Epidermal melanocyte (primary cell): ENCODE results near the gene HSBP1L1.
A peak's percentile ranks its signal among the peaks of the same experiment; 100 is the strongest.
"Not testable (repeated sequence)": the region's sequence is repeated elsewhere in the genome, so short reads cannot be mapped to it uniquely, and the experiment has no call there.

ENCODE experiments used
- DNase-seq: peaks from one replicate; pipeline ENCODE4 v3.0.0; 2011; ENCODE audit warnings: low spot score; ENCODE audit not compliant: insufficient read length

The HSBP1L1 gene

DNA sequence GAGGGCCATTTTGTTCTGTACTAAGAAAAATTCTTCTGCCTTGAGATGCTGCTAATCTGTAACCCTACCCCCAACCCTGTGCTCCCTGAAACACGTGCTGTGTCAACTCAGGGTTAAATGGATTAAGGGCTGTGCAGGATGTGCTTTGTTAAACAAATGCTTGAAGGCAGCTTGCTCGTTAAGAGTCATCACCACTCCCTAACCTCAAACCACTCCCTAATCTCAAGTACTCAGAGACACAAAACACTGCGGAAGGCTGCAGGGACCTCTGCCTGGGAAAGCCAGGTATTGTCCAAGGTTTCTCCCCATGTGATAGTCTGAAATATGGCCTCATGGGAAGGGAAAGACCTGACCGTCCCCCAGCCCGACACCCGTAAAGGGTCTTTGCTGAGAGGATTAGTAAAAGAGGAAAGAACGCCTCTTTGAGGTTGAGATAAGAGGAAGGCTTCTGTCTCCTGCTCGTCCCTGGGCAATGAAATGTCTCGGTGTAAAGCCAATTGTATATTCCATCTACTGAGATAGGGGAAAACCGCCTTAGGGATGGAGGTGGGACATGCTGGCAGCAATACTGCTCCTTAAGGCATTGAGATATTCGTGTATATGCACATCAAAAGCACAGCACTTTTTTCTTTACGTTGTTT is 4.2 kb upstream of the HSBP1L1 start:
- DNase-seq, result not testable (repeated sequence)

GRCh38 chr18:79960921-79961526 is 3.4 kb upstream of the HSBP1L1 start:
- no peak for DNase-seq

DNA sequence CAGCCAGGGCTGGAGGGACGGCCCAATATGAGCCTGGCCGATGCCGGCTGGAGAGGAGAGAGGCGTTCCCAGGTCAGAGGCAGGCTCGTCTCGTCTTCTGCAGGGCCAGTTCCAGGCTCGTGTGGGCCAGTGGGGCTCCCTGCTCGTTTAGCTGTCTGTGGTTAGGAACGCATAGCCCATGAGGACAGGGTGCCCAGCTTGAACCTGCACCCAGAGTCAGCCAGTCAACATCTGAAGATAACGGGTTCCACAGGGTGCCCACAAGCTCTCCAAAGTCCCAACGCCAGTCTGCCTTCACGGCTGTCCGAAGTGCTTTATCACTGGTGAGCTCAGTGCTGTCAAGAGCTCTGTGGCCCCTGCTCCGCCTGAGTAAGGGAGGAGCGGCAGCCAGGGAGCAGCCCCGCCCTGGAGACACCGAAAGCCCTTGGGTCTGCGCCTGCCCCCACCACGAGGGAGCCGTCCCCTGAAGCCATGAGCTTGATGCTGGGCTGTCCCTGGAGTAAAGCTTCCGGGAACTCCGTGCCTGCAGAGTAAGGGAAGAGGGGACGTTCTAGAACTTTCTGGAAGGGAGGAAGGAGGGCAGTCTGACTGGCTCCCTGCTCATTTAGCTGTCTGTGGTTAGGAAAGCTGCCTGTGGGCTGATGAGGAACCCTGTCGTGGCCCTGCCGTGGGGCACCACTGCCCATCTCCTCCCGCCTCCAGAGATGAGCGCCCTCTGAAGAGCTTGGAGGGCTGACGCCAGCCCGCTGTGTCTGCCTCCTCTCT is 2.7 kb upstream of the HSBP1L1 start:
- DNase-seq, result no peak

- DNase-seq, result no peak
These were observed 2.1 kb upstream of the HSBP1L1 start for GRCh38 chr18:79962311-79962710.

- DNase-seq, result no peak
These were observed 1.4 kb upstream of the HSBP1L1 start for GRCh38 chr18:79962835-79963657.

GRCh38 chr18:79963658-79964329 is 649 bp upstream of the HSBP1L1 start:
- DNase-seq, result no peak

- peak; percentile 42 for DNase-seq
These were observed 868 bp downstream of the HSBP1L1 start for GRCh38 chr18:79965119-79965902.

DNA sequence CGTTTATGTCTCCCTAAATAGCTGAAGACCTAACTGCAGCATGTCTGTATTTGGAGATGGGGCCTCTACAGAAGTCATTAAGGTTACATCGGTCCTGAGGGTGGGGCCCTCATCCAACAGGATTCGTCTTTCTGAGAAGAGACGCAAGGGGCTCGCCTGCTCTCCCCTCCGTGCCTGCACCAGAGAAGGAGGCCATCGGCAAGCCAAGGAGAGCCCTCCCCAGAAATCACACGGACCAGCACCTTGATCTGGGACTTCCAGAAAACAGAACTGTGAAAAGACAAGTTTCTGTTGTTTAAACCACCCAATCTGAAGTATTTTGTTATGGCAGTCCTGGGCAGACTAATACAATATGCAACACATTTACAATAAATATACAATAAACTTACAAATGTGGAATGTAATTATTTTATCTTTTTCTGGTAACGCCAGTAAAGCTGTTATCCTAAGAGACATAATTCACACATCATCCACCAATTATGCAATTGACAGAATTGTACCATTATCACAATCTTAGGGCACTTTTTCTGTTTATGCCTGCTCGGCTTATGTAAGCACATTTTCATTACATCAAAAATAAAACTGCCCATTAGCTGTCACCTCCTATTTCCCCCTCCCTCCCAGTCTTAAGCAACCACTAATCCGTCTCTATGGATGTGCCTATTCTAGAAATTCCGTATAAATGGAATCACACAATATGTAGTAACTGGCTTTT is 6.1 kb downstream of the HSBP1L1 start:
- no peak for DNase-seq

DNA sequence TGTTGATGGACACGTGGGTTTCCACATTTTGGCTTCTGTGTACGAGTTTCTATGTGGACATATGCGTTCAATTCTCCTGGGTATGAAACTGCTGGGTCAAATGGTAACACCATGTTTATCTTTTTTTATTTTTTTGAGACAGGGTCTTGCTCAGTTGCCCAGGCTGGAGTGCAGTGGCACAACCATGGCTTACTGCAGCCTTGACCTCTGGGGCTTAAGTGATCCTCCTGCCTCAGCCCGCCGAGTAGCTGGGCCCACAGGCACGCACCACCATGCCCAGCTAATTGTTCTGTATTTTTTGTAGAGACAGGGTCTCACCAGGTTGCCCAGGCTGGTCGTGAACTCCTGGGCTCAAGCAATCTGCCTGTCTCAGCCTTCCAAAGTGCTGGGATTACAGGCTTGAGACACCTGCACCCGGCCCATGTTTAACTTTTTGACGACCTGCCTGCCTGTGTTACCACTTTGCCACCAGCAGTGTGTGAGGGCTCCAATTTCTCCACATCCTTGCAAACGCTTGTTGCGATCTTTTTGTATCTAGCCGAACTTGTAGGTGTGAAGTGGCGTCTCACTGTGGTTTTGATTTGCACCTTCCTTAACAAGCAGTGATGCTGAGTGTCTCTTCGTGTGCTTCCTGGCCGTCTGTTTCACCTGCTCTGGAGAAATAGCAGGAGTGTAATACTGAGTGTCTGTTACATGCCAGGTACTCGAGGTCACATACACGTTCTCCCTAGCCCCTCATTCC is 6.9 kb downstream of the HSBP1L1 start:
- no peak for DNase-seq

- no peak for DNase-seq
These were observed 7.5 kb downstream of the HSBP1L1 start for GRCh38 chr18:79971986-79972385.

DNA sequence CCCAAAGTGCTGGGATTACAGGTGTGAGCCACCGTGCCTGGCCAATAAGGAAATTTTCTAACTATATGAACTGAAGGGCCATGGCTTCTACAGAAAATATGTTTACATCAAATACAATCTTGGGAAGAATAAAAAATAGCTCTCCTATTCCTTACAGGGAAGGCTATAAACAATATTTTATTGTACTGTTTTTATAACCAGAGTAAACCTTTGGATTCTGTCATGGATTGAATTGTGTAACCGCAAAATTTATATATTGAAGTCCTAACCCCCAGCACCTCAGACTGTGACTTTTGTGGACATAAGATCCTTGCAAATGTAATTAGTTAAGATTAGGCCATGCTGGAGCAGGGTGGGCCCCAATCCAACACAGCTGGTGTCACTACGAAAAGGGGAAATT is 8.3 kb downstream of the HSBP1L1 start:
- no peak for DNase-seq

DNA sequence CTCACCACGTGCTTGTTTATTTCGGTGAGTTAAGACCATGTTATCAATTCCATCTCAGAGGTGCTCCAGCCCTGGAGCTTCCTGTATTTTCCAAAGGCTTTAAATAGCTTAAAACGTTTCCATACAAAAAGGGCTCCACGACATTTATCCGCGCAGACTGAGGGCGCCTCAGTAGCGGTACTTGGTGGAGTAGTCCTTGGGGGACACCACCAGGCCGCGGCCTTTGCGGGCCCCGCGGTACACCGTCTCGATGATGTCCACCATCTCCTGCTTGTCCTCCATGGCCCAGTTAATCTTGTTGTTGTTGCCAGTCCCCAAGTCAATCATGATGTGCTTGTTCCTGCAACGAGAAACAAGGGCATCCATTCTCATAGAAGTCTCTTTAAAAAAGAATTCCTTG is 9.1 kb downstream of the HSBP1L1 start:
- no peak for DNase-seq

DNA sequence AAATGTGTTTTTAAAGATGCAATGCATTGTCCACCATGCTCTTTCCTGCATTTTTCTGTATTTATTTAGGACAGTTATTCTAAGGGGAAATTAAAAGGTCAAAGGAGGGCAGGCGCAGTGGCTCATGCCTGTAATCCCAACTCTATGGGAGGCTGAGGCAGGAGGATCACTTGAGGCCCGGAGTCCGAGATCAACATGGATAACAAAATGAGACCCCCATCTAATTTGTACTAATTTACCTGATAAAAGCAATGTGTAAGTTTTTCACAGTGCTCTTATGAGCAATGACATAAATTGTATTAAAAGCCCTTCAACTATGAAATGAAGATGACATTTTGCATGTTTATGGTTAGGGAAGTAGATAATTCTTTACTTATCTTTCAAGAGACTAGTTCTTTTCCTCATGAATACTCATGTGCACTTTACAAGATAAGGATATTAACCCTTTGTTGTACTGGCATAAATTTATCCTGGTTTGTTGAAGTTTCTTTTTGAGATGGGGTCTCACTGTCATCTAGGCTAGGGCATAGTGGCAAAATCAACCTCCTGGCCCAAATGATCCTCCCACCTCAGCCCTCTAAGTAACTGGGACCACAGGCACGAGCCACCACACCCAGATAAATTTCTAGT is 9.7 kb downstream of the HSBP1L1 start:
- no peak for DNase-seq

DNA sequence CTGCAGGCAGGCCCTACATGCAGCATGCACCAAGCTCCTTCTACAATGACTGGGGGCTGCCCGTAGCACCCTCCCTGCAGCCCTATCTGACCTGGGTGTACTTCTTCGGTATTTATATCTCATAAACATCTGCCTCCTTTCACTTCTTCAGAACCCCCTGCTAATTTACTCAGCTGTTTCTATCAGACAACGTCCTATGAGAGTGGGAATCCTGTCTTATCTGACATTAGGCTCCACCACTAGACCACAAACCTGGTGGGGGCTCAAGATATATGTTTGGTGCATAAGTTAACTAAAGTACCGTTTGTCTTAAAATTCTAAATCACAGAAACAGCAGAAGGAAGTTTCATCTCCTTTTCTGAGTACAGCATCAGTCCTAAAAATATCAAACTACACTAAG is 10.6 kb downstream of the HSBP1L1 start:
- no peak for DNase-seq

- no peak for DNase-seq
These were observed 11.7 kb downstream of the HSBP1L1 start for GRCh38 chr18:79975985-79976680.

DNA sequence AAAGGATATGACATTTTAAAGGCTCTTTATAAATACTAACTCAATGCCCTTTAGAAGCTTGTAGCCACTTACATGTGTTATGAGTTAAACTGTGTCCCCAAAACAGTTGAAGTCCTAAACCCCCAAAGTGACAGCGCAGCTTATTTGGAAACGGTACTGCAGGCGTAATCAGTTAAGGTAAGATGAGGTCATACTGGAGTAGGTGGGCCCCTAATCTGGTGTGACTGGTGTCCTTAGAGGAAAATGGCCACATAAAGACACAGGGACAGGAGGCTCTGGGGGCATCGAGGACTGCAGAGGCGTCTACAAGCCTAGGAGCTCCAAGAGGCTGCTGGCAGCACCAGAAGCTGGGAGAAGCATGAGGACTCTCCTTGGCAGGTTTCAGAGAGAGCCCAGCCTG is 15.4 kb downstream of the HSBP1L1 start:
- no peak for DNase-seq

DNA sequence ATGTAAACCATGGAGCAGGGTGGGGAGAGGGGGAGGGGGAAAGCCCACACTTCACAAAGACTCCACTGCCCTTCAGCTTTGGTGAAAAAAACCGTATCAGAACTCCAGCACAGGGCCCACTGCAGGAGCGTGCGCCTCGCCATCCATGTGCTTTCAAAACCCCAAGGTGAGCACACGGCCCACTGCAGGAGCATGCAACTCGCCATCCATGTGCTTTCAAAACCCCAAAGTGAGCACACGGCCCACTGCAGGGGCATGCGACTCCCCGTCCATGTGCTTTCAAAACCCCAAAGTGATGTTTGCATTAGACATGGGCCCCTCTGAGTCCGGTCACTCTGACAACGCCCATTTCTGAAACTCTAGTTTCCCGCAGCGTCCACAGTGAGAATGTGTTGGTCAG is 16.1 kb downstream of the HSBP1L1 start:
- DNase-seq, result no peak

DNA sequence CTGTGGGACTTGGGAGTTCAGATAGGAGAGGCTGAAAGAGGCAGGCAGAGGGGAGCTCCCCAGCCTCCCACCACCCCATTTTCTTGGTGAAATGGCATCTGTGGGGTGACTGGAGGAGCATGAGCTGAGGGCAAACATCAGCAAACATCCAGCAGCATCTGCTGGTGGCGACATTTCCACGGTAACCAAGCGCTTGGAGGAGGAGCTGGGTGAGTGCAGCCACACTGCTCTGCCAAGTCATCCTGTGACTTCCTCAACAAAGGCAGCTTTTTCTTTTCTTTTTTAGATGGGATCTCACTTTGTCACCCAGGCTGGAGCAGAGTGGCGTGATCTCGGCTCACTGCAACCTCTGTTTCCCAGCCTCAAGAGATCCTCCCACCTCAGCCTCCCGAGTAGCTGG is 18.3 kb downstream of the HSBP1L1 start:
- DNase-seq, result no peak
